CD4-positive, alpha-beta T cell treated with Interferon alpha-2 for 1 hour (primary cell): ENCODE results near the gene CIB2.
A peak's percentile ranks its signal among the peaks of the same experiment; 100 is the strongest.

Source experiments
- DNase-seq, 2 donors: peaks; one replicate each; pipeline ENCODE4 v3.0.0-alpha.2; 2020 to 2022

Gene CIB2

DNA sequence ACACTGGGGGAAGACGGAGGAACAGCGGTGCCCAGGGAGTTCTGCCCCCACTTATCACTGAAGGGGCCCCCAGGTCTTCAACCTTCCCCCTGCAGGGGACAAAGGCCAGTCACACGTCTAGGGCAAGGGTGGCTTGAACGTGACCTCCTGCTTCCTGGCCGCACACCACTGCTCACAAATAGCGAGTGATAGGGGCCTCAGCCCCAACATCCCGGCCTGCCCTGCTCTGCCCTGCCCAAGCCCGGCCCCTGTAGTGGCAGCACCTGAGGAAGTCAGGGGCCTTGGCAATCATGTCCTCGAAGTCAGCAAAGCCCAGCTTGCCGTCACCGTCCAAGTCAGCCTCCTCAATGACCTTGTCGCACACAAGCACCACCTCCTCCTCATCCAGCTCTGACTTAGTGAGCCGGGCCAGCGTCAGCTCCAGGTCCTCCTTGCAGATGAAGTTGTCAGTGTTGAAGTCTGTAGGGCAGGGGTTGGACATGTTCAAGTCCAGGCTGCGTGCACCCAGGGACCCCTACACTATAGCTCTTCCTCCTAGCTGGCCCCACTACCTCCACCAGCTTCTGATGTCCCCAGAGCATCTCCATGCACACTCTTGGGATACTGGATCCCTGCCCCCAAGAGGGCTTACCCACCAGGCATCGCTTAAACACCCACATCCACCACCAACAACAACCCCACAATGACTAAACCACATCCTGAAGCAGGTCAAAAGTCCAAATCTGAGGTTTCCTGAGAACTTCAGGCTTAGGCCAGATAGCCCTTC, 25.6 kb downstream of the CIB2 start:
- DNase-seq, result no peak

DNA sequence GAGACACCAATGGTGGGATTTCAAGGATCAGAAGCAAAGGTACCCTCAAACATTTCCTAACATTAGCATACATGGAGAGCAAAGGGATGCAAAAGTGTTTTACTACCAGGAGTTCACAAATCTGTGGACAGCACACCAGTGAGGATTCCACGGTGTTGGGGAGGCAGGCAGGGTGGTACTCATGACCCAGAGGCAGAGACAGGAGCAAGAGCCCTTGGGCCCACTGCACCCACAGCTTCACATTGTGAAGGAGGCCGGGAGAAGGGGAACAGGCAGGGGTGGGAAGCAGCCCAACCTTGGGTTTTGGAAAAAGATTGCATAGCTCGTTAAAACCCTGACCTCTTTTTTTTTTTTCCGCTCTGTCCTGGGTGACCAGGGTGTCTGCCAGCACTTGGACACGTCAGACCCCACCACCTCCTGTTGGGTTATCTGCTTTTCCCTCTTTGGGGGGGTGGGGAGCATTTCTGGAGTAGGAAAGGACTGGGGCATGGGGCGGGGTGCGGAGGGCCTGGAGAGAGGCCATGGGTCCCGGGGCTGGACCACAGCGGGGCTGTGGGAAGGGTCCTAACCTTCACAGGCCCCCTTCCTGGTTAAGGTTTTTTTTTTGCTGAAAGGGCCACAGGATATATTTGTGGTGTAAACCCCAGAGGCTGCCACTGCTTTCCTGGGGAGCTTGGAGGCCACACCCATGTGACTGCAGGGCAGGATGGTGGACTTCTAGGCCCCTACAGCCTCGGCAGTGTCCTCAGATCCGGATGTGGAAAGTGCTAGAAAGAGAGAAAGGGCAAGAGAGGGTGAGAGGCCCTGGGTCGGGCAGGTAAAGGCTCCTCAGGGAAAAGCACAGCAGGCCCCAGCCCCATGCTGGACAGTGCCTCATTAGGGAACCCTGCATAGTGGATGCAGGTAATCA, 26.4 kb downstream of the CIB2 start:
- no peak for DNase-seq

DNA sequence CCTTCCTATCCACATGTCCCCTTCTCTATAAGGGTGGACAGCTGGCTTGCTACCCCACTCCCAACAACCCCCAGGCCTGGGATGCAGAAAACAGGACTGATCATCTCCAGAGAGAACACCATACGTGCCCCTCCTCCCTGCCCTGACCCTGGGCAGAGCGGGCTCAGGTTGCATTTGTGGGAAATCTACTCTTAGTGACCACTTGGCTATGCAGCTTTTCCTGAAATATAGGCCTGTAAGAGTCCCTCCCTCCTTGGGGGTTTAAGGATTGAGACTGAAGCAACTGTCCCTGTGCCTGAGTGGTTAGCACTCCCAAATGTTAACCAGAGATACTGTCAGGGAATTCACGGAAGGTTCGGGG, 27.1 kb downstream of the CIB2 start:
- no peak for DNase-seq

DNA sequence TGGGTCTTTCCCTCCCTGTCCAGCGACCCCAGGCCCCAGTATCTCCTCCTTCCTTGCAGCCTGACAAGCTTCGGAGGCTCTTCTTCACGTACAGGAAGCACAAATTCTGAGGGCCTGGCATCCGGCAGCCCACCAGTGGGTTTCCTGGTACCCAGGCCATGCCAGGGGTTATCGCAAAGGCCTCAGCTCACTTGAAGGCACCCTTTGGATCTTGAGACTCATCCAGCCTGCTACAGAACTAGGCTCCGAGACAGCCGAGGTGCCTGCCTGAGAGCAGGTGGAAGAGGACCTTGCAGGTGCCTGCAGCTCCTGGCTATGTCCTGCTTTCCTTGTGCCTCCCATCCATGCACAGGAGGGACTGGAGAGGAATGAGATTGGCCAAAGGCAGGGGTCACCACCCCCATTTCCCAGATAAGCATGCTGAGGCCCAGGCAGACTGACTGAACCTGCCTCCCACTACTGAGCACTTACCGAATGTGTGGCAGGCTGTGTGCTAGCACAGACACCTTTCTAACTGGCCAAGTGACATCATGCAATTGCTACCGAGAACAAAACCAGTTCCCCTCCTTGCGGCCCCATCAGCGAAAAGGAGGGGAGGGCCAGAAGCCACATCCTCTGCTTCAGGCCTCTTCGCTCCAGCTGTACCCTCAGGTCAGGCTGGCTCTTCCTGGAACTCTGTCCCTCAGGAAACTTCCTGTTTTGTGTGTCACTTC, 27.7 kb downstream of the CIB2 start:
- peak; percentile 49 to 71 for DNase-seq

DNA sequence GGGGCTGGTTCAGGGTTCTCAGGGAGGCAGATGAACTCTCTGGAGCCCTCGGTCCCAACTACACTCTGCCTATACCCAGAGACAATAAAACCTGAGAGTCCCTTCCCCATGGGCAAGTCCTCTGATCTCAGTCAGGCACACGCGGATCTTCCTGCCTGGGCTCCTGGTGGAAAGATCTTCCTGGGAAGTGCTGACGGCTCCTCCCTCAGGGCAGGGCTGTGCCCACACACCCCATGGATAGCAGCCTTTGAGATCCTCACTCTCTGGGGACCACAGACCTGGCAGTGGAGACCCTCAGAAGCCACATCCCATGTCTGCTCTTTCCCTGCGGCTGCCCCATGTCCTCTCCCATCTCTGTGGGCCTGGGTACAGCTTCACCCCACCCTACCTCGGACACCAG, 28.5 kb downstream of the CIB2 start:
- no peak for DNase-seq

DNA sequence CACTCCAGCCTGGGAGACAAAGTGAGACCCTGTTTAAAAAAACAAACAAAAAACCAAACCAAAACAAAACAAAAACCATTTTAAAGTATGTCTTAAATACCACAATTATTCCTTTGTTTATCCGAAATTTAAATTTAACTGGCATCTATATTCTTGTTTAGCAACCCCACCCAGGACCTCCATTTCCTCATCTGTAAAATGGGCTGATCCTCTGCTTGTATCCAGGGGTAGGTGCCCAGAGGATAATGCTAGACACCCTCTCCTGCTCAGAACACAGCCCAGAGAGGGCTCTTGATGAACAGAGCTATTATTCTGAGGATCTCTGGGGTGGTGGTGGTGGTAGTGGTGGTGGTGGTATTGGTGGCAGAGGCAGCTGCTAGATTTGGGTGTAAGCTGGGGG, 29.0 kb downstream of the CIB2 start:
- no peak for DNase-seq

DNA sequence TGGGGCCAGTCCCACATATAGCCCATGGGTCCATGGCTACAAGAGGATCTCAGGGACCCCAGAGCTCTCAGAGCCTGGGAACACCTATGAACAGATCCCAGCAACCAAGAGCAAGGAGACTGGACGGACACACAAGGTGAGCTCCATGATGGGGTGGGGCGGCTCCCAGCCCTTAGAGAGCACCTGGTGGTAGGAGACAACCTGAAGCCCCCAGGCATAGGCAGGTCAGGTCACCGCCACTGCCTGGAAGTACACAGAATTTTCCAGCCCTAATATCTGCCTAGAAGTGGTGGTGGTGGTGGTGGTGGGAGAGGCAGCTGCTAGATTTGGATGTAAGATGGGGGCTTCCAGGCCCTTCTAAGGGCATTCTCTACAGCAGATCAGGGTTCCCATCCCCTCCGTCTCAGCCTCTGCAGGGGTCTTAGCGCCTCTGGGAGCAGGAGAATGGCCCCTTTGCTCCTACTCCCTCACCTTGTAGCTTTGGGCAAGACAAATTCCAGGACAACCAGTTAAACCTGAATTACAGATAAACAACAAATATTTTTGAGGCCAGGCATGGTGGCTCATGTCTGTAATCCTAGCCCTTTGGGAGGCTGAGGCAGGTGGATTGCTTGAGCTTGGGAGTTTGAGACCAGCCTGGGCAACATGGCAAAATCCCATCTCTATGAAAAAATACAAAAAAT, 29.7 kb downstream of the CIB2 start:
- no peak for DNase-seq

DNA sequence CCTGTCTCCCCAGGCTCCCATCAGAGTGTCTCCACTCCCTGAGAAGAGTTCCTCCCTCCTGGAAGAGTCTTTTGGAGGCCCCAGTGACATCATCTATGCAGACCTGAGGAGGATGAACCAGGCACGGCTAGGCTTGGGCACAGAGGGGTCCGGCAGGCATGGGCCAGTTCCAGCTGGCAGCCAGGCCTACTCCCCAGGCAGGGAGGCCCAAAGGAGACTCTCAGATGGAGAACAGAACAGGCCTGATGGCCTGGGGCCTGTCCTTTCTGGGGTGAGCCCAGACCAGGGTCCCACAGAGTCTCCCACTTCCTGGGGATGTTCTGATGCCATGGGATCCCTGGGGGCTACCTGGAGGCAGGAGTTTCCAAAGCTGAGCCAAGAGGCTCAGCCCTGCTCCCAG, 30.4 kb downstream of the CIB2 start:
- no peak for DNase-seq

DNA sequence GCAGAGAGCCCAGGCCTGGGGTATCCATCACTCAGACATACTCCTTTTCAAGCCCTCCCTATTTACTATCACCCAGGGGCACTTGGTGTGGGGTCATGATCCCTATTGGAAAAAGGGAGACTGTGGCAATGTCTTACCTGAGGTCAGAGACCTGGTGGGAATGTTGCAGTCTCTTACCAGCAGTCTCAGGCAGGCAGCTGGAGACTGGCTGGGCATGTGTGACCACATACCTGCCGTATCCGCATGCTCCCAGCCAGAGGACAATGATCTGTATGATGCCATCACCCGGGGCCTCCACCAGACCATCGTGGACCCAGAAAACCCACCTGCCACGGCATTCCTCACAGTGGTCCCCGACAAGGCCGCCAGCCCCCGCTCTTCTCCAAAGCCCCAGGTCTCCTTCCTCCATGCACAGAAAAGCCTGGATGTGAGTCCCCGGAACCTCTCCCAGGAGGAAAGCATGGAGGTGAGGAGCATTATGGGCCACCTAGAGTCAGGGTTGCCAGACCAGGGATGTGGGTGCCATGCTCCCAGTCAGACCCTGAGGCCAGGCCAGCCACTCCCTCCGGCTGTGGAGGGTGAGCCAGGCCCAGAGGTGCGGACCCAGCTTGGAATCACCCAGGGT, 33.0 kb downstream of the CIB2 start:
- DNase-seq, result no peak

DNA sequence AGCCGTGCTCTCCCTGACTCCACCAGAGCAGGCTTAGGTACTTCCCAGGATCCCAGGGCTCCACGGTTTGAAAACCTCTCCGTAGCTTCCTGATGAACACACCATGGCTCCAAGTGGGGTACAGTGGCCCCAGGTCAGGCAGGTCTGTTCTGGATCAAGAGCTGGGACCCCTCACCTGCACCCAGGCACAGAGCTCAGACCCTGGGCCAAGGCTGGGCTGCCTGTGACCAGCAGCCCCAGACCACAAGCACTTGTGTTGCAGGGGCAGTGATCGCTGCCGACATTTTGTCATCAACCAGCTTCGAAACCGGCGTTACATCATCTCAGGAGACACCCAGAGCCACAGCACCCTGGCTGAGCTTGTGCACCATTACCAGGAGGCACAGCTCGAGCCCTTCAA, 33.6 kb downstream of the CIB2 start:
- no peak for DNase-seq

DNA sequence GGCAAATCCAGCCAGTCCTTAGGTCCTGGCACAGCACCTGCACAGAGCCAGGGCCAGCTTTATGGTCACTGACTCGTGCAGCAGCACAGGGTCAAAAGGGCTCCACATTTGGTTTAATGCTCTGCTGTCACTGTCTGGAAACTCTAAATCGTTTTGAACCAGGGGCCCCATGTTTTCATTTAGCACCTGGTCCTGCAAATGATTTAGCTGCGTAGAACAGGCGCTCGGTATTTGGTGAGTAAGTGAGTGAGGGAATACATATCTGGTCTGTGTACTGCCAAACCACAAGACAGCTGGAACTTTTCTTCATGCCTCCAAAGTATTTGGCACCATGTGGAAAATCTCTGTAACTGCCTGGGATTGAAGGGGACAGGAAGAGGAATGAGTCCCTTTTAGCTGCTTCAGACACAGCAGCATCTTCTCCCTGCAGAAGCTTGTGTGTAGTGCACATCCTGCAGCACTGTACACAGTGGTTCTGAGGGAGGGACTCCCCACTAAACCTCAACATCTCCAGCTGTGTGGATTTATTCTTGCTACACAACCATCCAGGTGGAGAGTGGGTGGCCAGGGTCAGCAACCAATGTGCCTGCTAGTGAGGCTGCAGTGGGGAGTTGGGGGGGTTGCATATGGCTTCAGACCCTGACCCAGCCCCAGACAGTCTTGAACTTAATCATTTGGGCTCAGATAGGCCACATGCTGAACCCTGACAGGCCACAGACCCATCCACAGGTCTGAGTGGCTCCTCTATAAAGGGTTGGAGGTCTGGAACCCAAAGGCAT, 37.8 kb downstream of the CIB2 start:
- no peak for DNase-seq

DNA sequence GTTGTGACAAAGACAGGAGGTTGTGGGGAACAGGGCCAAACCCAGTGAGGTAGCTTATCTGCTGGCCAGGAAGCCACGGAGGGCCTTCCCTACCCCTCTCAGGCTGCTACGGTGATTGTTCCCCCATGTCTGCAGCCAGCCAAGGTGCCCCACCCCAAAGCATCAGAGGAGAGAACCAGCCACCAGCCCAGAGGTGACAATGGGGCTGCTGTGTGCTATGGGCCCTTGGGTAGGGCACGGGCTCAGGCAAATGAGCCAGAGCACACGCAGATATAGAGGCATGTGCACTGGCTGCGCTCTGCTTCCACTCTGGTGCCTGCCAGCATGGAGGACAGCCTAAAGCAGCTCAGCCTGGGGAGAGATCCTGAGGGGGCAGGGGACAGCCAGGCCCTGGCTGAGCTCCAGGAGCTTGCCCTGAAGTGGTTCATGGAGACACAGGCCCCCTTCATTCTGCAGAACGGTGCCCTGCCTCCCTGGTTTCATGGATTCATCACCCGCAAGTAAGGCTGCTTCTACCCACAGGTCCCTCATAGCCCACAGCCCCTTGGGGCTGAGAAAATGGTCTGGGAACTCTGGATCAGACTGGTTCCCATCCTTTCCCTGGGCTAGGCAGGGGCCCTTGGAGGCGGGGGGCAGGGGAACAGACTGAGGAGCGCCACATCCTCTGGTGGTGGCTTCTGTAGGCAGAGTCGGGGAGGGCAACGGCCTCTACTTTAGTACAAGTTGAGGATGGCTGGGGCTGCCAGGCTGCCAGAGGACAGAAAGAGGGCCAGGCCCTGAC, 38.8 kb downstream of the CIB2 start, which contains the start of gene SH2D7:
Gene SH2D7, plus strand, starts transcription at position 301 of the 781 bp plus-strand sequence. Its CDS starts 24 bp downstream, at position 325.
- DNase-seq, result no peak

DNA sequence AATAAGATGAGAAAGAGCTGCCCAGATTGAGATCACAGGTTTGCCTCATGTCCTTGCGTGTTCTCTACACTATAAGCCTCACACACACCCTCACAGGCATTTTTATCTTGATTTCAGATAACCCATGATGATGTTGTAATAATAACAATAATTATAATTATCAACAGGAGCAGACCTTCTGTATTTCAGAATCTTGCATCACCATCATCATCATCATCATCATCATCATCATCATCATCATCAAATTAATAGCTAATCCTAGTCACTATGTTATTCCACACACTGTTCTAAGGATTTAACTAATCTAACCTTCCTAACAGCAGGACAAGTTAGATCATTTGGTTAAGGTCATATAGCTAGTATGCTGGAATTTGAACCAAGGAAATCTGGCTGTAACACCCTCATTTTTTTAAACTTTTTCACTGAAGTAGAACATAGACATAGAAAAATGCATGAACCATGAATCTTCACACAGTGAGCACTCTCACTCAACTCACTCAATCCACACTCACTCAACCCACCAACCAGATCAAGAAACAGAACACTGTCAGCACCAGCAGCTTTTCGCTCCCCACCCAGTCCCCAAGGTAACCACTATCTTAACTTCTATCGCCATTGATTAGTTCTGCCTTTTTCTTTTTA, 40.7 kb downstream of the CIB2 start:
- DNase-seq, result no peak

DNA sequence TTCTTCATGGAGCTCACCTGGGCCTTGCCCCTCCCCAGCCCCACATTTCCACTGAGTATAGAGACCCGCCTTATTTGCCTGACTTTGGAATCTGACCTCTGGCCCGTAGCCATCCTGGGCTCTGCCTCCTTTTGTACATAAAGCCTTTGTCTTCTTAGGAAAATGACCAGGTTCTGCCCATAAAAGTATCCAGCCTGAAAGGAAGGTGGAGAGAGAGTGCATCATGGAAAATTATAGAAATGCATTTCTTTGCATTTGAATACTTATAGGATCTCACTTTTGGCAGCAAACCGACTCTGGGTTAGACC, 42.5 kb downstream of the CIB2 start:
- DNase-seq, result no peak

DNA sequence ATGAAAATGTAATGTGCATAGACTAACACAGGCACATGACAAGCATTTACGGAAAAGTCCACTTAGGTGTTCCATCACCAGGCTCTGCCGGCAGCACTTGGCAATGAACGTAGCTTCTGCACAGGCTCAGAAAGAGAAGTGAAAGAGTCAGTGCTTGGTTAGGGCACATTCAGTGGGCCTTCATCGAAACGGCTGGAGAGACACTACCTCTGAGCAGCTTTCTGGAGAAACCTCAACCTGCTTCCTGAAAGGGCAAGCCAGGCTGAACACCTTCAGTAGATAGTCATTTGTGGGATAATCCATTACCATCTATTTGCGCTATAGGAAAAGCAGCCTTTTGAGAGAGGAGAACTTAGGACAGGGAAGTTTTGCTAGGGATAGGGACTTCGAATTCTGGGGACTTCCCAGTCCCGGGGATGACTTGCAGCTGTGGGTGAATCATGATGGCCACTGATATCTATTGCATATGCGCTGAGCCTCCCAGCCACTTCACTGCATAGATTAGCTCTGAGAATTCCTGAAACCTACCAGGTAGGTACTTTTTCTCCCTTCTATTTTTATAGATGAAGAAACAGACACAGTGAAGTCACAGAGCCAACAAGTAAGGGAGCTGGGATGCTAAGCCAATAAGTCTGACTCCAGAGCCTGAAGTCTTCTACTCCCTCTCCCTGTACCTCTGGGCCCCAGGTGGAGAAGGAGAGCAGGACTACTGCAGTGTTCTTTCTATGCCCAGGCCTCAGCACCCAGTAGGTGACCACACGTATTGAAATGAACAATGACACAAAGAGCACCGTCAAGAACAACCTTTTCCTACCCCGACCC, 43.1 kb downstream of the CIB2 start:
- DNase-seq, result no peak

DNA sequence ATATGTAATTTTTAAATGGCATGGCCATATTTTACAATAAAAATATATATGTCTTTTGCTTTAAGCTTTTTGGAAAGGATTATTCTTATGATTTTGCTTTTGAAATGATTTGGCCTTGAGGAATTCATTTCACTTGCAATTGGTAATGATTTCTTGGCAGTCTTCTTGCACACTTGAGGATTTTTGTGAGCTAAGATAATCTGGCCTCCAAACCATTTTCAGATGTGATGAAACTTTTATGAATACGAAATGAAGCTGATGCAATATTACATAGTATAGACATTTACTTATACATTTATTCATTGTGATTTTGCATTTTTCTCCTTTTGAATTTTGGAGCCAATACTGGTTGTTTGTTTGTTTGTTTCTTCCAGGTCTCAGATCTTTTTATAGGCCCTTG, 45.3 kb downstream of the CIB2 start:
- DNase-seq, result no peak

DNA sequence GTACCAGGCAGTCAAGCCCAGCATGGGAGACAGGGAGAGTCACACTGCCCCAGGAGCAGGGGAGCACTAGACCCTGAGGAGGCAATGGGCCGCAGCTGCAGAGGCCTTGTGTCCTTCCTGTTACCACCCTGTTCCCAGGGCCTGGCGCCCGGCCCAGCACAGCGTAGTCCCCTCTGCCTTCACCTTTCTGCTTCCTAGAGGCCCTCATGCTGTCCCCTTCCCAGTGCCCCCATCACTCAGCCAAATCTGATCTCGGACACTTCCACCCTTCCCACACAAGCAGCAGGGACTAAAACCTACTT, 46.8 kb downstream of the CIB2 start:
- no peak for DNase-seq

DNA sequence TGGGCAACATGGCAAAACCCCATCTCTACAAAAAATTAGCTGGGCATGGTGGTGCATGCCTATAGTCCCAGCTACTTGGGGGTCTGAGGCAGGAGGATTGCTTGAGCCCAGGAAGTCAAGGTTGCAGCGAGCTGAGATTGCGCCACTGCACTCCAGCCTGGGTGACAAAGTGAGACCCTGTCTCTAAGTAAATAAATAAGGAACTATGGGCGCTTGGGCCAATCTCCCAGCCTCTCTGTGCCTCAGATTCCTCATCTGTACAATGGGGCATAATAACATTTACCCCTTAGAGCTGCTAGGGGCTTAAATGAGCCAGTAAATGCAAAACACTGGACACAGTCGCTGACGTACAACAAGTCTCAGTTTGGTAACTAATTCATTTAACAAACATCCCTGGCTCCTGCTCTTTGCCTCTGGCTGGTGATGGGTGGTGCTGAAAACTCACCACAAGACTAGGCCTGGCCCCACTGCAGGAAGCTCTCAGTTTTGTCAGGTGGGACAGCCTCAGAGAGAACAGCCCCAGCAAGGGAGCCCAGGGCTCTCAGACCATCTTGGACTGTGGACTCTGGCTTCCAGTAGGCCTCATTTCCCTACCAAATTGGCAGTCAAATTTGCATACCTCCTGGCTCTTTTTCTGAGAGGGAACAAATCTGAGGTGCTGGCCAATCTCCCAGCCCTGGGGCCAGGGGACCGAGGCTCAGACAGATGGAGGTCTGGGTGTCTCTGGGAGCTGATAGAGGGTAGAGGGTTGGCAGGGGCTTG, 47.4 kb downstream of the CIB2 start:
- DNase-seq, result no peak

DNA sequence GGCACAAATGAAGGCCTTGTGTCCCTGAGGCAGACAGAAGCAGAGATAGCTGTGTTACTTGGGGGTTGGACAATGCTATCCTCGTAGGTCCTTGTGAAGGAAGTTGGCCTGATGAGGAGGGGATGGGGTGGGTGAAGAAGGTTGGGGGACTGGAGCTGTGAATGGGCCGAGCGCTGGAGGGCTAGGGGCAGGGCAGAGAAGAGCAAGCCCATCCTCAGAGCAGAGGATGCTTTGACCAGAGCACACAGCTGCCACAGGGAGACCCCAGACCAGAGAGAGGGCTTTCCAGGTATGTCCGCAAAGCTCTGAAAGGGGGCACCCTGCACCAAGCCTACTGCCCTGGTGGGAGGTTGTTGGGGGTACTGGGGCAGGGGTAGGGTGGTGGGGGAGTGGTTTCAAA, 48.1 kb downstream of the CIB2 start:
- DNase-seq, result no peak
